Loucy (cell line): ENCODE data around the gene CDCA8.

ENCODE experiments used
- H2AFZ ChIP-seq: fragments of 200-600 bp; sonication (generic); 2 replicates; pipeline ENCODE4 v1.6.0; 2016; ENCODE audit warnings: antibody characterized with exemption, mild to moderate bottlenecking, low read length, moderate library complexity
- H3F3A ChIP-seq: fragments of 200-600 bp; 2 replicates; pipeline ENCODE4 v1.6.0; 2016; ENCODE audit warnings: antibody characterized with exemption, low read depth, mild to moderate bottlenecking
- H3K27me3 ChIP-seq: fragments of 200-600 bp; sonication (generic); 2 replicates; pipeline ENCODE4 v1.6.1; 2014; ENCODE audit warnings: low read length, mild to moderate bottlenecking; ENCODE audit not compliant: insufficient read depth, poor library complexity, severe bottlenecking
- H3K36me3 ChIP-seq: fragments of 200-600 bp; sonication (generic); 2 replicates; pipeline ENCODE4 v1.6.1; 2016; ENCODE audit warnings: low read length; ENCODE audit not compliant: insufficient read depth
- H3K4me1 ChIP-seq: fragments of 200-600 bp; sonication (generic); 2 replicates; pipeline ENCODE4 v1.5.1; 2014; ENCODE audit warnings: low read length, mild to moderate bottlenecking; ENCODE audit not compliant: insufficient read depth, poor library complexity, severe bottlenecking
- H3K4me2 ChIP-seq: fragments of 200-600 bp; sonication (generic); 2 replicates; pipeline ENCODE4 v1.6.0; 2014; ENCODE audit warnings: antibody characterized with exemption, low read length, low read depth, mild to moderate bottlenecking; ENCODE audit not compliant: poor library complexity, severe bottlenecking
- H3K4me3 ChIP-seq: fragments of 200-600 bp; sonication (generic); 2 replicates; pipeline ENCODE4 v1.5.1; 2014; ENCODE audit warnings: low read length, mild to moderate bottlenecking, mixed read lengths; ENCODE audit not compliant: poor library complexity, severe bottlenecking
- H3K79me2 ChIP-seq: fragments of 200-600 bp; sonication (generic); 2 replicates; pipeline ENCODE4 v1.6.1; 2014; ENCODE audit warnings: low read length; ENCODE audit not compliant: insufficient read depth
- H3K9ac ChIP-seq: fragments of 200-600 bp; sonication (generic); 2 replicates; pipeline ENCODE4 v1.6.0; 2014; ENCODE audit warnings: mild to moderate bottlenecking, low read depth, low read length, moderate library complexity; ENCODE audit not compliant: poor library complexity, severe bottlenecking
- H3K9me2 ChIP-seq: fragments of 200-600 bp; sonication (generic); replicated peaks from 2 replicates; pipeline ENCODE4 v1.6.1; 2016; ENCODE audit warnings: low read depth, low read length, mixed read lengths
- H3K9me3 ChIP-seq: fragments of 200-600 bp; sonication (generic); 2 replicates; pipeline ENCODE4 v1.6.1; 2014; ENCODE audit warnings: mild to moderate bottlenecking, antibody characterized with exemption, low read length, low read depth; ENCODE audit not compliant: insufficient read depth
- H4K20me1 ChIP-seq: fragments of 200-600 bp; sonication (generic); 2 replicates; pipeline ENCODE4 v1.6.0; 2014; ENCODE audit warnings: antibody characterized with exemption, low read length, mild to moderate bottlenecking; ENCODE audit not compliant: insufficient read depth, poor library complexity, severe bottlenecking
- CTCF ChIP-seq: fragments of 200-600 bp; sonication (generic); conservative IDR thresholded peaks from 2 replicates; pipeline ENCODE4 v1.5.1; 2014; ENCODE audit warnings: mild to moderate bottlenecking, antibody characterized with exemption, low read length
- EZH2phosphoT487 ChIP-seq: fragments of 200-600 bp; IDR thresholded peaks from 2 replicates; pipeline ENCODE4 v1.6.1; 2018; ENCODE audit warnings: antibody characterized with exemption, mild to moderate bottlenecking, moderate library complexity, borderline replicate concordance

Gene CDCA8

DNA sequence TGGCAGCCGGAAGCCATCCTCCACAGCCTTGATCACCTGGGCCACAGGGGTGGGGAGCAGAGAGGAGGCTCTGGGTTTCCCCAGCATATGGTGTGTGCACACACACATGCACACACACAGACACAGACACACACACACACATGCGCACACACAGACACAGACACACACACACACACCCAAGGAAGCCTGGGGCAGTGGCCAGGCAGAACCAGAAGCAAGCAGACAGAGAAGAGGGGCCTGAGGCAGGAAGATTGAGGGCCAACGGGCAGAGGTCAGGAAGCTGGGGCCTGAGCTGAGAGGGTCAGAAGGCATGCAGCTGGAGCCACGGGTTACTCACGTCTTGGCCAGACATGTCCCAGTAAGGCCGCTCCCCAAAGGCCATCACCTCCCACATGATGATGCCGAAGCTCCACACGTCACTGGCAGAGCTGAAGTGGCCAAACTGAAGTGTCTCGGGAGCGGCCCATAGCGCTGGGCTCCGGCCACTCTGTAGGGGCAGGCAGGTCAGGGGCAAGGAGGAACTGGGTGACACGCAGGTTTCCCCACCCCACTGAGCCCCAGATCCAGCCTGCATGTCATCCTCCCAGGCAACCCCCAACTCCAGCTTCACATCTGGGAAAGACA, 27.4 kb downstream of the CDCA8 start:
- no peaks in the 10 kb centered on the region for H3F3A ChIP-seq
- H3K4me1 ChIP-seq = no peaks in the 10 kb centered on the region
- H2AFZ ChIP-seq = no peak overlapping the region
- TF ChIP-seq EZH2phosphoT487 (no peak), CTCF (no peak)
- no peak overlapping the region for H3K4me3 ChIP-seq
- no peaks in the 10 kb centered on the region for H3K9me2 ChIP-seq
- no peak overlapping the region for H3K4me2 ChIP-seq
- no peaks in the 10 kb centered on the region for H4K20me1 ChIP-seq
- H3K36me3 ChIP-seq = no peaks in the 10 kb centered on the region
- H3K79me2 ChIP-seq = no peaks in the 10 kb centered on the region
- no peak overlapping the region for H3K9ac ChIP-seq
- no peaks in the 10 kb centered on the region for H3K9me3 ChIP-seq
- H3K27me3 ChIP-seq = no peaks in the 10 kb centered on the region

GRCh38 chr1:37720231-37721130, 28.2 kb downstream of the CDCA8 start:
- Histone ChIP-seq H3K4me3 (no peak overlapping the region), H2AFZ (no peak overlapping the region), H3K27me3 (no peaks in the 10 kb centered on the region), H3K36me3 (no peaks in the 10 kb centered on the region), H3K4me1 (no peaks in the 10 kb centered on the region), H3K79me2 (no peaks in the 10 kb centered on the region), H3K9ac (no peak overlapping the region), H3K9me3 (no peaks in the 10 kb centered on the region), H3K4me2 (no peak overlapping the region), H3F3A (no peaks in the 10 kb centered on the region), H3K9me2 (no peaks in the 10 kb centered on the region), H4K20me1 (no peaks in the 10 kb centered on the region)
- TF ChIP-seq EZH2phosphoT487 (no peak), CTCF (no peak)

DNA sequence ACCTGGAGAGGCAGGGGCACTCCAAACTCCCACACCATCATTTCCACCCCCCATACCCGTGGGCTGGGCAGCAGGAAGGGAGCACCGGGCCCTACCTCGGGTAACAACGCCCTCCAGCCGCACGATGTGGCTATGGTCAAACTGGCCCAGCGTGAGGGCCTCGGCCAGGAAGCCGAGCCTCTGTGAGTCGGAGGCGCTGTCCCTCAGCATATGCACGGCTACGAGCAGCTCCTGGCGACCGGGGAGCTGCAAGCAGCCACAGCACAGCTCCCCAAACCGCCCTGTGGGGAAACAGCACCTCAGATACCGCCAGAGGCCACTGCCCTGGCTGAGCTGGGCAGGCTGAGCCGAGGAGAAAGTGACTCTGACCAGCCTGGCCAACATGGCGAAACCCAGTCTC, 29.2 kb downstream of the CDCA8 start:
- TF ChIP-seq CTCF (no peak), EZH2phosphoT487 (no peak)
- Histone ChIP-seq H3K9ac (no peak overlapping the region), H3K9me2 (no peaks in the 10 kb centered on the region), H2AFZ (no peak overlapping the region), H3K36me3 (no peaks in the 10 kb centered on the region), H3K4me3 (no peak overlapping the region), H3K79me2 (no peaks in the 10 kb centered on the region), H3K4me2 (no peak overlapping the region), H4K20me1 (no peaks in the 10 kb centered on the region), H3K4me1 (no peaks in the 10 kb centered on the region), H3K27me3 (no peaks in the 10 kb centered on the region), H3K9me3 (no peaks in the 10 kb centered on the region), H3F3A (no peaks in the 10 kb centered on the region)
